AG04449 (cell line): ENCODE results near the gene CAMTA1.

Source experiments
- CTCF ChIA-PET: fragments of 350-600 bp; formaldehyde crosslinking; extraction: SDS; loops from one replicate; lab custom pipeline; 2021; ENCODE audit warnings: antibody characterized with exemption; lab: Yijun Ruan, JAX
- POLR2A ChIA-PET: fragments of 400-600, 350-600 bp; formaldehyde crosslinking; extraction: SDS; loops from one replicate; lab custom pipeline; 2020; ENCODE audit warnings: antibody characterized with exemption, inconsistent platforms; lab: Yijun Ruan, JAX
- DNase-seq: peaks from one replicate; pipeline ENCODE4 v3.0.0-alpha.2; 2010; ENCODE audit warnings: low read depth, low spot score
- H3K4me3 ChIP-seq: 2 replicates; pipeline ENCODE4 v1.5.1; 2011; ENCODE audit warnings: low read depth, mild to moderate bottlenecking, control low read depth, low read length
- CTCF ChIP-seq: IDR thresholded peaks from one replicate; pipeline ENCODE4 v1.5.1; 2011; ENCODE audit warnings: mild to moderate bottlenecking, moderate library complexity, low read length, control low read depth, inconsistent platforms; ENCODE audit not compliant: insufficient read depth; ENCODE audit errors: missing control alignments

CAMTA1 gene

DNA sequence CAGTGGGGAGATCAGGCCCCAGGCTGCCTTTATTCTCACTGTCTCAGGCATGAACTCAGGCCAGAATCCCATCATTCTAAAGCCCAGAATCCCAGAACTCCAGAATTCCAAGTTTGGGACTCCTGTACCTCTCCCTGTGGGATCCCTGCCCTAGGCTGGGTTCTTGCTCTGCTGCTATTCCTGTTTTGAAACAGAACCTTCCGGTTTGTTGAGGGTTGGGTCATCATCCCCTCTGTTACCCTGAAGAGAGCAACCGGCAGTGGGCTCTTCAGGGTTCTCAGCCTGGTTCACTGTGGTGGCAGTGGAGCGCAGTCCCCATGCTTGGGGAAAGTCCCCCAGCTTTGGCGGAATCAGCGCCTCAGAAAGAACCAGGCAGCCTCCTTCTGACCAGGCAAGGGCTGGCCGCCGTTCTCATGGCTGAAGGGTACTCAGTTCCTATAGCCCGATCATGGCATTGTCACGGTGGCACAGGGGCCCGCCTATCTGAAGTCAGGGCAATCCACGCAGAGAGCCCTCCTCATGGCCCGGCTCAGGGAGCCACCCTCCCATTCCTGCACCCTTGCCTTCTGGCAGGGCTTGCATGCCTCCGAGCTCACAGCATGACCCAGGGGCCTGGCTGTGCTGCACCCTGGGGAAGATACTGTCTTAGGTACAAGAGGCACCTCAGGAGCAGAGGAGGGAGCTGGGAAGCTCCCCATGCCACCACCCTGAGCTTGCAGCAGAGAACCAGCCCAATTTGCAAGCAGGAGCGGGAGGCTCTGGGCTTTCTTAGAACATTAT lies 650.2 kb downstream of the CAMTA1 start:
- H3K4me3 ChIP-seq: no peak overlapping the region
- TF ChIP-seq CTCF: no peak
- ChIA-PET CTCF (no interaction called here), POLR2A (no interaction called here)
- DNase-seq: no peak

DNA sequence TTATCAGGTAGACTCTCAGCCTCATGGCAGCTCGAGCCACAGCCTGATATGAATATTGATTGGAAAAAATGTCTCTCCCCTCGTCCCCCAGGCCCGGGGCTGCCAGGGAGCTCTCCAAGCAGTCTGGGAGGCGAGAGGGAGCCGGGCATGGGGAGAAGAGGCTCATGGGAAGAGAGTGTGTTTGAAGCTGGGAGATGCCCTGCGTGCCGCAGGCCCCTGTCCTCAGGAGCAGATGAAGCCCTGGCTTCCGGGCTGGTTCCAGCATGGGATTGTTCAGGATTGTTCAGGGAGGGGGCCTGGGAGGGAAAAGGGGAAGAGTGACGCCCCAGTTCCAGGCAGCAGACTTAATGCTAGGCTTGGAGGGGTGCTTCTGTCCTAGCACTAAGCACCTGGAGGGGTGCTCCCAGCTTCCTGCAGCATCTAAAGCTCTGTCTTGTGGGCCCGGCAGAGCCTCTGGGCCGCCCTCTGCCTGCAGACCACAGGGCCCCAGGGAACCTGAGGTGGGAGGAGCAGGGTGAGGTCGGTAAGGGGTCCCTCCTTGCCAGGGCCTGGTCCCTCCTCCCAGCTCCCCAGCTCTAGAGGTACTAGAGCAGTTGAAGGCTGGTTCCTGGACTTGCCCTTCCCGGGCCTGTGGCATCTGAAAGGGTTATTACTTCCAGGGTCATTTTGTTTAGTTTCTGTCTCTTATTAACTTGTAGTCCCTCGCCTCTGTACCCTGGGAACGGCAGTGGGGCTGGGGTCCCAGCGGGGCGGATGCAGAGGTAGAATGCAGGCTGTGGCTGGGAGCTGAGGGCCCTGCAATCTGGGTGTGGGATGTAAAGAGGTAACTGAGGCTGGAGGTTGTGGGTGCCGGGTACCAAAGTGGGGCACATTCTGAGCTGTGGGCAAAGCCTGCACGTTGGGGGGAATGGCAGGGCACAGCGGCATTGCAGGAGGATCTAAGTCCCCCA lies 651.1 kb downstream of the CAMTA1 start:
- ChIA-PET POLR2A (no interaction called here), CTCF (no interaction called here)
- no peak for DNase-seq
- TF ChIP-seq CTCF: no peak
- H3K4me3 ChIP-seq: no peak overlapping the region

GRCh38 chr1:7437036-7437435 lies 651.8 kb downstream of the CAMTA1 start:
- CTCF ChIA-PET: no interaction called here
- DNase-seq: no peak
- H3K4me3 ChIP-seq: no peak overlapping the region
- no peak for TF ChIP-seq CTCF
- POLR2A ChIA-PET: no interaction called here

DNA sequence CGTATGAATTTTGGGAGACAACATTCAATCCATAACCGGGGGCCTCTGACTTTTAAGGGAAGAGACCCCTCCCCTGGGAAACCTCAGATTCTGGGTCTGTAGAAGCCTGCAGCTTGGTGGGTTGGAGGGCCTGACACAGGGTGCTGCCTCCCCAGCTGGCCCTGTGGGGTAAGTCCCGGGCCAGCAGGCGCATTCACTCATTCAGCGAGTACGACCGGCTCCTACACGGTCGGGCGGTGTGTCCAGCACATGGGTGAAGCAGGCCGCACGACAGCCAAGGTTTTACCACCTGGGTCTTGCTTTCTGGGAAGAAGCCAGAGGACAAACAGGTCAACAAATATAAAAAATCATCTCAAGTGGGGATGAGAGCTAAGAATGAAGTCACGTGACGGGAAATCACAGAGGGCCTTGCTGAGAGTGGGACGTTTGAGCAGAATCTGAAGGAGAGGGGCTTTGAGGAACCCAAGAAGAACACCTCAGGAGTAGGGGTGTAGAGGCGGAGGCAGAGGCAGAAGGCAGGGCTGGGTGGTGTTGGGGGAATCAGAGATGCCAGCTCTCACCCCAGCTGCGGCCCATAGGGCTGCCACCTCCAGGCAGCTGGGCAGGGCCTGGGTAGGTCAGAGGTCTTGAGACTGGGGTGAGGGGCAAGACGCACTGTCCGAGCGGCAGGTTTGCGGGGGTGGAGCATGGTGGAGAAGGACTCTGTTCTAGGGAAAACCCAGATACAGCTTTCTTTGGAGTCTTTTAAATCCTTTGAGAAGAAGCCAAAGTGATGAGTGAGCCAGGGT lies 652.5 kb downstream of the CAMTA1 start:
- TF ChIP-seq CTCF: no peak
- CTCF ChIA-PET: no interaction called here
- H3K4me3 ChIP-seq: no peak overlapping the region
- DNase-seq: no peak
- POLR2A ChIA-PET: no interaction called here

- TF ChIP-seq CTCF: no peak
- ChIA-PET POLR2A (no interaction called here), CTCF (no interaction called here)
- no peak overlapping the region for H3K4me3 ChIP-seq
- DNase-seq: no peak
These were observed 653.1 kb downstream of the CAMTA1 start for GRCh38 chr1:7438396-7438785.
